WTC11 (cell line): Measurements from ENCODE around the gene KDF1. TPM values are rescaled to one million over a fixed set of nuclear protein-coding genes. Genes with fewer than 3 reads are reported as not detected.

Experiments
- ATAC-seq: fragments of 200-7000 bp; cut with Tn5 transposase; 2 replicates; pipeline ENCODE4 v1.10.0; 2021; ENCODE audit warnings: mild to moderate bottlenecking, moderate library complexity
- CTCF ChIA-PET: fragments of 300-600 bp; sonication (Branson Sonifier 250); formaldehyde crosslinking; loops from one replicate; lab custom pipeline; 2021; ENCODE audit warnings: antibody characterized with exemption; lab: Charles Lee
- POLR2A ChIA-PET: fragments of 350-600 bp; sonication (Branson Sonifier 250); formaldehyde crosslinking; loops from one replicate; lab custom pipeline; 2021; ENCODE audit warnings: antibody characterized with exemption; lab: Charles Lee
- DNase-seq: peaks from one replicate; pipeline ENCODE4 v3.0.0; 2021; ENCODE audit warnings: low spot score
- H3K27ac Mint-ChIP-seq: 2 replicates; pipeline ENCODE4 v1.8.0; 2021; ENCODE audit warnings: mixed read lengths
- H3K27me3 Mint-ChIP-seq: 2 replicates; pipeline ENCODE4 v1.8.0; 2021; ENCODE audit warnings: low read depth, mild to moderate bottlenecking, moderate library complexity, mixed read lengths
- H3K36me3 Mint-ChIP-seq: 2 replicates; pipeline ENCODE4 v1.8.0; 2021; ENCODE audit warnings: mixed read lengths
- H3K4me1 Mint-ChIP-seq: 2 replicates; pipeline ENCODE4 v1.8.0; 2022; ENCODE audit warnings: mixed read lengths
- H3K4me3 Mint-ChIP-seq: 2 replicates; pipeline ENCODE4 v1.8.0; 2021; ENCODE audit warnings: mild to moderate bottlenecking, moderate library complexity, mixed read lengths
- H3K9me3 Mint-ChIP-seq: 2 replicates; pipeline ENCODE4 v1.8.0; 2021; ENCODE audit warnings: mixed read lengths
- AR ChIP-seq: fragments of 250-450 bp; sonication (Bioruptor Pico); IDR thresholded peaks from 2 replicates; pipeline ENCODE4 v1.9.0; 2021; ENCODE audit warnings: mild to moderate bottlenecking
- CTCF ChIP-seq: fragments of 200-600 bp; IDR thresholded peaks from 2 replicates; pipeline ENCODE4 v1.8.0; 2022; ENCODE audit warnings: antibody characterized with exemption
- E2F5 ChIP-seq: sonication (generic); formaldehyde crosslinking; IDR thresholded peaks from 2 replicates; pipeline ENCODE4 v1.8.1; 2022; ENCODE audit warnings: mild to moderate bottlenecking, moderate library complexity, missing genetic modification reagents
- ETV6 ChIP-seq: sonication (generic); formaldehyde crosslinking; IDR thresholded peaks from 2 replicates; pipeline ENCODE4 v1.8.1; 2022; ENCODE audit warnings: mild to moderate bottlenecking, missing genetic modification reagents
- FOXP1 ChIP-seq: sonication (generic); formaldehyde crosslinking; IDR thresholded peaks from 2 replicates; pipeline ENCODE4 v1.8.0; 2022; ENCODE audit warnings: missing genetic modification reagents, mild to moderate bottlenecking, moderate library complexity, borderline replicate concordance
- GABPB1 ChIP-seq: sonication (generic); formaldehyde crosslinking; IDR thresholded peaks from 2 replicates; pipeline ENCODE4 v1.8.1; 2023; ENCODE audit warnings: mild to moderate bottlenecking, missing genetic modification reagents
- GRHL2 ChIP-seq: fragments of 250-450 bp; sonication (Bioruptor Pico); IDR thresholded peaks from 2 replicates; pipeline ENCODE4 v1.8.0; 2022; ENCODE audit warnings: mild to moderate bottlenecking, moderate library complexity; ENCODE audit not compliant: insufficient replicate concordance, severe bottlenecking
- GTF2I ChIP-seq: fragments of 250-450 bp; sonication (Bioruptor Pico); conservative IDR thresholded peaks from 2 replicates; pipeline ENCODE4 v1.4.0; 2021; ENCODE audit warnings: mild to moderate bottlenecking
- JAZF1 ChIP-seq: fragments of 250-450 bp; sonication (Bioruptor Pico); IDR thresholded peaks from 2 replicates; pipeline ENCODE4 v1.9.0; 2021; ENCODE audit warnings: moderate library complexity, mild to moderate bottlenecking, inconsistent platforms
- NFE2L1 ChIP-seq: sonication (generic); formaldehyde crosslinking; IDR thresholded peaks from 2 replicates; pipeline ENCODE4 v1.8.1; 2023; ENCODE audit warnings: missing genetic modification reagents
- OVOL2 ChIP-seq: fragments of 250-450 bp; sonication (Bioruptor Pico); IDR thresholded peaks from 2 replicates; pipeline ENCODE4 v1.9.0; 2021; ENCODE audit warnings: mild to moderate bottlenecking, borderline replicate concordance
- PRDM15 ChIP-seq: sonication (generic); formaldehyde crosslinking; IDR thresholded peaks from 2 replicates; pipeline ENCODE4 v1.8.0; 2022; ENCODE audit warnings: missing genetic modification reagents
- PREB ChIP-seq: sonication (generic); formaldehyde crosslinking; IDR thresholded peaks from 2 replicates; pipeline ENCODE4 v1.8.1; 2022; ENCODE audit warnings: mild to moderate bottlenecking, missing genetic modification reagents, moderate library complexity, borderline replicate concordance
- ZNF416 ChIP-seq: fragments of 250-450 bp; sonication (Bioruptor Pico); IDR thresholded peaks from 2 replicates; pipeline ENCODE4 v1.9.0; 2021; ENCODE audit warnings: mild to moderate bottlenecking, inconsistent platforms
- ZNF423 ChIP-seq: fragments of 250-450 bp; sonication (Bioruptor Pico); IDR thresholded peaks from 2 replicates; pipeline ENCODE4 v2.1.2; 2022; ENCODE audit warnings: mild to moderate bottlenecking, moderate library complexity
- total RNA-seq: library from RNA; stranded (reverse); gene quantifications from 3 replicates; pipeline ENCODE4 v1.2.3, GENCODE V29; 2021

The KDF1 gene
- total RNA-seq, 1 experiment from 2014 or later: 19.0 TPM

GRCh38 chr1:26921126-26921539 lies 39.1 kb downstream of the KDF1 start:
- ChIA-PET POLR2A (interaction anchor here (0.6 kb wide), 1 partner anchor 234 kb away, joined by 4 read pairs; the partner anchor contains the start of gene SLC9A1), CTCF (interaction anchor here (1.5 kb wide), 1 partner anchor 111 kb away, joined by 3 read pairs; no protein-coding TSS in a partner anchor)
- peak; percentile 41 for ATAC-seq
- H3K27me3 Mint-ChIP-seq: peaks cover 2% of the 10 kb centered on the region; the same call in 1 of the 2 replicates
- peak overlapping the region; percentile 90 for H3K4me3 Mint-ChIP-seq
- TF ChIP-seq PRDM15 (CRISPR knock-in tag): no peak
- no peak for TF ChIP-seq GRHL2
- TF ChIP-seq GTF2I: no peak
- TF ChIP-seq PREB (CRISPR knock-in tag): no peak
- no peak for TF ChIP-seq ETV6 (CRISPR knock-in tag)
- TF ChIP-seq AR: no peak
- TF ChIP-seq ZNF416 (CRISPR knock-in tag): no peak
- TF ChIP-seq E2F5 (CRISPR knock-in tag): no peak
- TF ChIP-seq FOXP1 (CRISPR knock-in tag): no peak
- TF ChIP-seq JAZF1 (CRISPR knock-in tag): no peak
- no peak for TF ChIP-seq ZNF423 (CRISPR knock-in tag)
- no peak for TF ChIP-seq NFE2L1 (CRISPR knock-in tag)
- no peak for DNase-seq
- no peaks in the 10 kb centered on the region for H3K9me3 Mint-ChIP-seq
- peaks cover 25% of the 10 kb centered on the region for H3K36me3 Mint-ChIP-seq
- peaks cover 21% of the 10 kb centered on the region for H3K4me1 Mint-ChIP-seq
- no peak overlapping the region for H3K27ac Mint-ChIP-seq

- Mint-ChIP-seq H3K4me1 (no peaks in the 10 kb centered on the region), H3K36me3 (no peaks in the 10 kb centered on the region), H3K27me3 (peaks cover 5% of the 10 kb centered on the region), H3K4me3 (no peak overlapping the region), H3K27ac (no peak overlapping the region), H3K9me3 (no peaks in the 10 kb centered on the region)
- ChIA-PET CTCF (no interaction called here), POLR2A (no interaction called here)
- DNase-seq: no peak
- TF ChIP-seq CTCF: no peak
- no peak for TF ChIP-seq OVOL2 (CRISPR knock-in tag)
- TF ChIP-seq AR: no peak
- 0 out of 2 replicates have a peak, but pooled peaks have one; percentile 19 for TF ChIP-seq GABPB1 (CRISPR knock-in tag)
- ATAC-seq: no peak
Observed at GRCh38 chr1:26915204-26915842, 44.9 kb downstream of the KDF1 start.
